ENCODE results near the gene MPV17L2. TPM values are rescaled to one million over a fixed set of nuclear protein-coding genes. Genes with fewer than 3 reads are reported as not detected.
A peak's percentile ranks its signal among the peaks of the same experiment; 100 is the strongest.

Gene MPV17L2
- total RNA-seq, 1 experiment from 2014 or later, result 12.9 TPM

- Mint-ChIP-seq H3K4me3 (ENCODE audit: unreplicated experiment) (peak overlapping the region; percentile 25), H3K9me3 (ENCODE audit: unreplicated experiment) (no peaks in the 10 kb centered on the region), H3K36me3 (ENCODE audit: insufficient read depth, unreplicated experiment) (peaks cover 21% of the 10 kb centered on the region), H3K27ac (ENCODE audit: low read depth, unreplicated experiment) (peak overlapping the region; percentile 55), H3K27me3 (ENCODE audit: insufficient read depth, unreplicated experiment) (no peaks in the 10 kb centered on the region), H3K4me1 (ENCODE audit: insufficient read depth, unreplicated experiment) (peaks cover 33% of the 10 kb centered on the region)
- DNase-seq (ENCODE audit: unreplicated experiment), result no peak
- CTCF ChIA-PET, result interaction anchor here (0.6 kb wide), 2 partner anchors 40 to 148 kb away, joined by 3 read pairs; no protein-coding TSS in a partner anchor
- TF ChIP-seq, protein P1, sequence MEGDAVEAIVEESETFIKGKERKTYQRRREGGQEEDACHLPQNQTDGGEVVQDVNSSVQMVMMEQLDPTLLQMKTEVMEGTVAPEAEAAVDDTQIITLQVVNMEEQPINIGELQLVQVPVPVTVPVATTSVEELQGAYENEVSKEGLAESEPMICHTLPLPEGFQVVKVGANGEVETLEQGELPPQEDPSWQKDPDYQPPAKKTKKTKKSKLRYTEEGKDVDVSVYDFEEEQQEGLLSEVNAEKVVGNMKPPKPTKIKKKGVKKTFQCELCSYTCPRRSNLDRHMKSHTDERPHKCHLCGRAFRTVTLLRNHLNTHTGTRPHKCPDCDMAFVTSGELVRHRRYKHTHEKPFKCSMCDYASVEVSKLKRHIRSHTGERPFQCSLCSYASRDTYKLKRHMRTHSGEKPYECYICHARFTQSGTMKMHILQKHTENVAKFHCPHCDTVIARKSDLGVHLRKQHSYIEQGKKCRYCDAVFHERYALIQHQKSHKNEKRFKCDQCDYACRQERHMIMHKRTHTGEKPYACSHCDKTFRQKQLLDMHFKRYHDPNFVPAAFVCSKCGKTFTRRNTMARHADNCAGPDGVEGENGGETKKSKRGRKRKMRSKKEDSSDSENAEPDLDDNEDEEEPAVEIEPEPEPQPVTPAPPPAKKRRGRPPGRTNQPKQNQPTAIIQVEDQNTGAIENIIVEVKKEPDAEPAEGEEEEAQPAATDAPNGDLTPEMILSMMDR (IDR thresholded peaks at IDR 0.05; ENCODE audit: unreplicated experiment), result no peak
- POLR2A ChIA-PET, result interaction anchor here (0.6 to 2.0 kb wide), 8 partner anchors 19 to 862 kb away, joined by 3 to 9 read pairs (median 3); partner anchors contain the start of genes IFI30, JUND, MPV17L2 and RAB3A
- intact Hi-C loops (cut with micrococcal nuclease), result loop anchor here (10.0 kb wide), 1 partner anchor 151 kb away; the partner anchor contains the start of gene ARRDC2
- no TSS peak for BruUV-seq (replicated peaks)
Observed at GRCh38 chr19:18155095-18156087, 37.6 kb upstream of the MPV17L2 start.

- DNase-seq (ENCODE audit: unreplicated experiment), result no peak
- H3K27me3 Mint-ChIP-seq (ENCODE audit: insufficient read depth, unreplicated experiment), result no peaks in the 10 kb centered on the region
- intact Hi-C loops (cut with micrococcal nuclease), result loop anchor here (10.0 kb wide), 1 partner anchor 151 kb away; the partner anchor contains the start of gene ARRDC2
- peak overlapping the region; percentile 55 for H3K27ac Mint-ChIP-seq (ENCODE audit: low read depth, unreplicated experiment)
- H3K36me3 Mint-ChIP-seq (ENCODE audit: insufficient read depth, unreplicated experiment), result peaks cover 25% of the 10 kb centered on the region
- ChIA-PET CTCF (no interaction called here), POLR2A (interaction anchor here (0.6 to 1.7 kb wide), 5 partner anchors 35 to 863 kb away, joined by 3 to 9 read pairs (median 3); partner anchors contain the start of genes JUND and MPV17L2)
- H3K9me3 Mint-ChIP-seq (ENCODE audit: unreplicated experiment), result no peaks in the 10 kb centered on the region
- peaks cover 35% of the 10 kb centered on the region for H3K4me1 Mint-ChIP-seq (ENCODE audit: insufficient read depth, unreplicated experiment)
- no TSS peak for BruUV-seq (replicated peaks)
- TF ChIP-seq, protein P1 (IDR thresholded peaks at IDR 0.05; ENCODE audit: unreplicated experiment), result no peak
- peak overlapping the region; percentile 32 for H3K4me3 Mint-ChIP-seq (ENCODE audit: unreplicated experiment)
Observed at GRCh38 chr19:18156268-18156667, 36.8 kb upstream of the MPV17L2 start.

DNA sequence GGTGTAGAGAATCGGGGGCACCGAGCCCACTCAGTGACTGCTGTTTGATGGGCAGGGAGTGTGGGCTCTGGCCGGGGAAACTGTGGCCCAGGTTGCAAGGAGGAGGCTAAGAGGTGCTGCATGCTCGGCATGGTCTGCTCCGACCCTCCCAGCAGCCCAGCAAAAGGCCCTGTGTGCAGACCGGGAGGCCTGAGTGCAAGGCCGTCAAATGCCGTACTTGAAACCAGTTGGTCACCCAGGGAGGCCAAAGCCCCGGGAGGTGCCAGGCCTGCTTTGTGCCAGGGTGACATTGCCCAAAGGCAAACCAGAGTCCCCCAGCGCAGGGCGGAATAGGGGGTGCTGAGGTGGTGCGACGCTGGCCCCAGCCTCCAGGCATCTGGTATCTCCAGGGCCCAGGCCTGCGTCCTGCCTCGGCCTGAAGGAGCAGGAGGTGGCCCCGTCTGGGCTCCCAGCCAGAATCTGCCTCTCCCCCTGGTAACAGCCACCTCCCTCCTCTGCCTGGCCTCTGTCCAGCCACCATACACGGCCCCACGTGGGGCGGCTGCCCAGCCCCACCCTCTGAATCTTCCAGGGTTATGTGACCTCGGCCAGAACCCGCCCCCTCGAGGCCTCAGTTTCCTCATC, 36.1 kb upstream of the MPV17L2 start:
- Mint-ChIP-seq H3K4me3 (ENCODE audit: unreplicated experiment) (peak overlapping the region; percentile 57), H3K4me1 (ENCODE audit: insufficient read depth, unreplicated experiment) (peaks cover 35% of the 10 kb centered on the region), H3K36me3 (ENCODE audit: insufficient read depth, unreplicated experiment) (peaks cover 29% of the 10 kb centered on the region), H3K27me3 (ENCODE audit: insufficient read depth, unreplicated experiment) (no peaks in the 10 kb centered on the region), H3K27ac (ENCODE audit: low read depth, unreplicated experiment) (no peak overlapping the region), H3K9me3 (ENCODE audit: unreplicated experiment) (no peaks in the 10 kb centered on the region)
- intact Hi-C loops (cut with micrococcal nuclease), result loop anchor here (10.0 kb wide), 1 partner anchor 152 kb away; the partner anchor contains the start of gene ARRDC2
- TF ChIP-seq, protein P1 (IDR thresholded peaks at IDR 0.05; ENCODE audit: unreplicated experiment), result no peak
- ChIA-PET POLR2A (interaction anchor here (0.7 to 1.8 kb wide), 10 partner anchors 11 to 124 kb away, joined by 3 to 16 read pairs (median 4); partner anchors contain the start of genes JUND and MPV17L2), CTCF (interaction anchor here (0.6 to 1.4 kb wide), 3 partner anchors 44 to 211 kb away, joined by 3 to 7 read pairs (median 3); no protein-coding TSS in a partner anchor)
- BruUV-seq (replicated peaks), result no TSS peak
- DNase-seq (ENCODE audit: unreplicated experiment), result peak; percentile 97
